K562 (cell line): ENCODE results near the gene NDUFS3. TPM values are rescaled to one million over a fixed set of nuclear protein-coding genes. Genes with fewer than 3 reads are reported as not detected.

Source experiments
- ATAC-seq: fragments of 200-7000 bp; cut with Tn5 transposase; 3 replicates; pipeline ENCODE4 v1.9.1; 2020; ENCODE audit warnings: moderate library complexity
- BruUV-seq: library from RNA; stranded (reverse); fragments of 400-500 nt; replicated peaks from 2 replicates; lab custom pipeline; 2021; lab: Mats Ljungman, UMichigan
- CTCF ChIA-PET: fragments of 300-600 bp; formaldehyde crosslinking; extraction: SDS; loops from one replicate; lab custom pipeline; 2021; ENCODE audit warnings: low intra/inter-chr PET ratio; lab: Yijun Ruan, JAX
- POLR2A ChIA-PET: fragments of 300-600, 350-650 bp; sonication (Branson Sonifier 250); formaldehyde crosslinking; extraction: SDS; loops from one replicate; lab custom pipeline; 2021; ENCODE audit warnings: antibody characterized with exemption, inconsistent platforms; lab: Yijun Ruan, JAX
- DNase-seq, 4 experiments: peaks; one replicate each; pipeline versions ENCODE4 v3.0.0 to v3.0.0-alpha.2; 2011 to 2018; ENCODE audit warnings: low spot score in 3 of 4, mixed read lengths in 3 of 4; ENCODE audit errors: extremely low read depth in 1 of 4
- FAIRE-seq: peaks from 2 replicates; lab custom pipeline; 2011; peaks lifted over from hg19 to GRCh38; lab: Jason Lieb, UNC
- H2AFZ ChIP-seq: 2 replicates; pipeline ENCODE4 v1.6.0; 2011; ENCODE audit warnings: low read depth, low read length, control low read depth, inconsistent platforms
- H3K27ac ChIP-seq: fragments of 200-600 bp; 3 replicates; pipeline ENCODE4 v1.8.0; 2011; ENCODE audit warnings: low read depth, mild to moderate bottlenecking, control low read depth, inconsistent platforms, low read length, moderate library complexity, mixed read lengths; ENCODE audit errors: extremely low read depth
- H3K27me3 ChIP-seq, 2 experiments: fragments of 300-600 bp in 1 of 2; 2 replicates in 1 of 2; 3 replicates in 1 of 2; pipeline versions ENCODE4 v1.6.0 to v1.8.0; 2011; ENCODE audit warnings: inconsistent platforms in 2 of 2, low read length in 2 of 2, mild to moderate bottlenecking in 1 of 2, mixed read lengths in 1 of 2, moderate library complexity in 1 of 2; ENCODE audit not compliant: control insufficient read depth in 2 of 2, insufficient read depth in 2 of 2
- H3K36me3 ChIP-seq: fragments of 300-600 bp; 3 replicates; pipeline ENCODE4 v1.8.0; 2011; ENCODE audit warnings: mild to moderate bottlenecking, low read length, inconsistent platforms; ENCODE audit not compliant: control insufficient read depth, insufficient read depth
- H3K4me1 ChIP-seq, 2 experiments: fragments of 200-600 bp in 1 of 2; replicated peaks in 1 of 2; 2 replicates in 1 of 2; 3 replicates in 1 of 2; pipeline versions ENCODE4 v1.5.1 to v1.8.0; 2011; ENCODE audit warnings: inconsistent platforms in 2 of 2, low read length in 2 of 2, mild to moderate bottlenecking in 1 of 2, mixed read lengths in 1 of 2, moderate library complexity in 1 of 2; ENCODE audit not compliant: control insufficient read depth in 2 of 2, insufficient read depth in 2 of 2
- H3K4me2 ChIP-seq: 2 replicates; pipeline ENCODE4 v1.6.1; 2011; ENCODE audit warnings: low read length, control low read depth, inconsistent platforms, mixed read lengths; ENCODE audit not compliant: insufficient read depth
- H3K4me3 ChIP-seq: fragments of 200-600 bp; sonication (generic), shearing (Covaris generic); 2 replicates; pipeline ENCODE4 v1.5.1; 2016; ENCODE audit warnings: control low read depth, inconsistent platforms
- H3K79me2 ChIP-seq: fragments of 200-600 bp; 3 replicates; pipeline ENCODE4 v1.8.0; 2011; ENCODE audit warnings: low read length, inconsistent platforms; ENCODE audit not compliant: control insufficient read depth, insufficient read depth
- H3K9ac ChIP-seq, 2 experiments: 2 replicates each; pipeline versions ENCODE4 v1.6.0 to v1.6.1; 2011; ENCODE audit warnings: low read depth in 2 of 2, low read length in 2 of 2, control low read depth in 1 of 2, inconsistent platforms in 1 of 2, mild to moderate bottlenecking in 1 of 2, mixed read lengths in 1 of 2; ENCODE audit not compliant: insufficient read depth in 1 of 2
- H3K9me1 ChIP-seq: one replicate; pipeline ENCODE4 v1.6.0; 2011; ENCODE audit warnings: inconsistent platforms, mild to moderate bottlenecking, low read length, moderate library complexity; ENCODE audit not compliant: control insufficient read depth, insufficient read depth
- H3K9me3 ChIP-seq: replicated peaks from 2 replicates; pipeline ENCODE4 v1.5.1; 2011; ENCODE audit warnings: low read depth, low read length, inconsistent platforms; ENCODE audit not compliant: control insufficient read depth, insufficient read depth
- H4K20me1 ChIP-seq: replicated peaks from 2 replicates; pipeline ENCODE4 v1.6.1; 2011; ENCODE audit warnings: low read length, inconsistent platforms, mixed read lengths; ENCODE audit not compliant: control insufficient read depth, insufficient read depth
- MEF2A ChIP-seq: IDR thresholded peaks from 2 replicates; pipeline ENCODE4 v1.6.1; 2011; ENCODE audit warnings: low read depth, mild to moderate bottlenecking, low read length, moderate library complexity; ENCODE audit not compliant: control insufficient read depth
- ZNF143 ChIP-seq: sonication (generic); formaldehyde crosslinking; IDR thresholded peaks from 2 replicates; pipeline ENCODE4 v1.9.0; 2022; ENCODE audit warnings: mild to moderate bottlenecking, missing genetic modification reagents
- WGBS: fragments of 100-300 bp; shearing (Covaris generic); methylation state at CpG from one replicate; pipeline ENCODE4 v1.1.6; 2016; ENCODE audit warnings: low coverage, mixed read lengths; ENCODE audit not compliant: insufficient coverage; ENCODE audit errors: missing lambda C conversion rate; 5-methylcytosine and 5-hydroxymethylcytosine counted together
- in situ Hi-C: fragments of 300-500 bp; cut with MboI; formaldehyde crosslinking; loops from 4 replicates; pipeline ENCODE4 v1.15.0; 2018; ENCODE audit warnings: inconsistent platforms, mixed read lengths
- intact Hi-C: fragments of 100-400 bp; cut with micrococcal nuclease; formaldehyde crosslinking; loops from 2 replicates; pipeline ENCODE4 v1.14.2; 2022
- polyA plus RNA-seq, 8 experiments: library from polyadenylated mRNA; depleted of rRNA in 4 of 8; stranded (reverse) in 5 of 8; unstranded in 3 of 8; fragments of >200 nt; fragmentation: Nextera tagmentation in 2 of 8; fragmentation: Illumina TruSeq in 1 of 8; extraction: Ambion mirVana in 2 of 8; extraction: Trizol in 1 of 8; gene quantifications; 2 replicates each; pipeline versions ENCODE4 v1.2.1 to v1.2.3, GENCODE V29; 2011 to 2014; ENCODE audit warnings: inconsistent platforms in 1 of 8, missing spikeins in 1 of 8
- total RNA-seq, 7 experiments: library from RNA; depleted of rRNA in 6 of 7; stranded (reverse); fragments of >200 nt in 6 of 7; fragmentation: Illumina TruSeq in 2 of 7; extraction: Trizol in 2 of 7; gene quantifications; 2 replicates each; pipeline versions ENCODE4 v1.2.1 to v1.2.3, GENCODE V29; 2011 to 2021; ENCODE audit warnings: low replicate concordance in 1 of 7
- TF ChIP-seq, protein P1 (sequence below): sonication (generic); formaldehyde crosslinking; IDR thresholded peaks from 2 replicates; pipeline ENCODE4 v1.8.1; 2023; ENCODE audit warnings: mild to moderate bottlenecking, missing genetic modification reagents

NDUFS3 gene
- total and polyA plus RNA-seq, 9 of the 15 experiments (the other 6 are each of a cell fraction or from before 2014, with no cell fraction given): 38.7 to 341 (median 194) TPM

DNA sequence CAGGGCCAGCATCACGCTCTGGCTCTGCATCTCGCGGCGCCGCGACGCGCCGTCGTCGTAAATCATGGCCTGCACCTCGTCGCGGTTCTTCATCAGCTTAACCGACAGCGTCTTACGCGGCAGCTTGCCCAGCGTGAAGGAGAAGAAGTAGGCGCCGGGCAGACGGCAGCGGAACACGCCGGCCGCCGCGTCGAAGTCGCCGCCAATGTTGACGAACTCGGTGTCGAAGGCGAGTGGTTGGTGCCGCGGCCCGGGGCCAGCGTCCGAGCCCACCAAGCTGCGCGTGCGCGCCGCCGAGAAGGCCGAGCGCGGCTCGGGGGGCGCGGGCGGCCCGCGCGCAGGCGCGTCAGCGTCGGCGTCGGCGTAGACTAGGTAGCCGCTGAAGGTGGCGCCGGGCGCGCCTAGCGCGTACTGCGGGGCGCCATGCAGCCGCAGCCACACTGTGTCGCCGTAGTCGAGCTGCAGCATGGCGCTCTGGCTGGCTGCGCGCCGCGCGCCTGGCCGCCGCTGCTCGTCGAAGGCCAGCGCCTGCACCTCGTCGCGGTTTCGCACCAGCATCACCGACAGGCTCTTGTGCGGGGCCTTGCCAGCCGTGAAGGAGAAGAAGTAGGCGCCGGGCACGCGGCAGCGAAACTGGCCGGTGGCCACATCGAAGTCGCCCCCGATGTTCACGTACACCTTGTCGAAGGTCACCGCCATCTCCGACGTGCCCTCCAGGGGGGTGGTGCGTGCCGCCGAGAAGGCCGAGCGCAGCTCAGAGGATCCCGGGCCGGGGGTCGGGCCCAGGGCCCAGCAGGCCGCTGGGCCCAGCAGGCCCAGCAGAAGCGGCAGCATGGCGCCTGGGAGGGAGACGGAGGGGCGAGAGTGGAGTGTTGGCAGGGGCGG lies 11.3 kb downstream of the NDUFS3 start:
- H3K4me2 ChIP-seq: no peak overlapping the region

More for the DNA sequence above, 11.3 kb downstream of the NDUFS3 start:
- in situ Hi-C loops: no loop called here
- intact Hi-C loops: no loop called here
- peaks cover under 1% of the 10 kb centered on the region; the same call in 1 of the 3 replicates for H3K36me3 ChIP-seq
- POLR2A ChIA-PET: no interaction called here
- TF ChIP-seq MEF2A (no peak), ZNF143 (no peak)
- TF ChIP-seq, protein P1, sequence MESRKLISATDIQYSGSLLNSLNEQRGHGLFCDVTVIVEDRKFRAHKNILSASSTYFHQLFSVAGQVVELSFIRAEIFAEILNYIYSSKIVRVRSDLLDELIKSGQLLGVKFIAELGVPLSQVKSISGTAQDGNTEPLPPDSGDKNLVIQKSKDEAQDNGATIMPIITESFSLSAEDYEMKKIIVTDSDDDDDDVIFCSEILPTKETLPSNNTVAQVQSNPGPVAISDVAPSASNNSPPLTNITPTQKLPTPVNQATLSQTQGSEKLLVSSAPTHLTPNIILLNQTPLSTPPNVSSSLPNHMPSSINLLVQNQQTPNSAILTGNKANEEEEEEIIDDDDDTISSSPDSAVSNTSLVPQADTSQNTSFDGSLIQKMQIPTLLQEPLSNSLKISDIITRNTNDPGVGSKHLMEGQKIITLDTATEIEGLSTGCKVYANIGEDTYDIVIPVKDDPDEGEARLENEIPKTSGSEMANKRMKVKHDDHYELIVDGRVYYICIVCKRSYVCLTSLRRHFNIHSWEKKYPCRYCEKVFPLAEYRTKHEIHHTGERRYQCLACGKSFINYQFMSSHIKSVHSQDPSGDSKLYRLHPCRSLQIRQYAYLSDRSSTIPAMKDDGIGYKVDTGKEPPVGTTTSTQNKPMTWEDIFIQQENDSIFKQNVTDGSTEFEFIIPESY (CRISPR knock-in tag): peak; percentile 83; the same call in 1 of the 2 replicates
- BruUV-seq: no TSS peak
- no peak overlapping the region for H3K4me3 ChIP-seq
- H3K79me2 ChIP-seq: no peaks in the 10 kb centered on the region
- FAIRE-seq: no peak
- ATAC-seq: no peak
- peaks cover 21 to 29% of the 10 kb centered on the region in 2 experiments for H3K27me3 ChIP-seq
- no peak overlapping the region for H3K27ac ChIP-seq
- 95% methylated on average over 53 of the region's 122 CpGs for WGBS
- no peaks in the 10 kb centered on the region for H4K20me1 ChIP-seq
- no peak for DNase-seq
- no peak overlapping the region for H2AFZ ChIP-seq
- H3K4me1 ChIP-seq: peaks cover 0 to 21% of the 10 kb centered on the region in 2 experiments; a peak in 2 of 5 replicates
- H3K9ac ChIP-seq: no peak overlapping the region
- no peaks in the 10 kb centered on the region for H3K9me3 ChIP-seq
- peaks cover 3% of the 10 kb centered on the region for H3K9me1 ChIP-seq
- CTCF ChIA-PET: no interaction called here
